GM18520 (cell line): Measurements from ENCODE around the gene KIF13A.
"Not testable (repeated sequence)": the region's sequence is repeated elsewhere in the genome, so short reads cannot be mapped to it uniquely, and the experiment has no call there.

Experiments
- ATAC-seq: cut with Tn5 transposase; IDR thresholded peaks from one replicate; pipeline ENCODE4 v1.9.1; 2021; ENCODE audit not compliant: unreplicated experiment

Gene KIF13A

DNA sequence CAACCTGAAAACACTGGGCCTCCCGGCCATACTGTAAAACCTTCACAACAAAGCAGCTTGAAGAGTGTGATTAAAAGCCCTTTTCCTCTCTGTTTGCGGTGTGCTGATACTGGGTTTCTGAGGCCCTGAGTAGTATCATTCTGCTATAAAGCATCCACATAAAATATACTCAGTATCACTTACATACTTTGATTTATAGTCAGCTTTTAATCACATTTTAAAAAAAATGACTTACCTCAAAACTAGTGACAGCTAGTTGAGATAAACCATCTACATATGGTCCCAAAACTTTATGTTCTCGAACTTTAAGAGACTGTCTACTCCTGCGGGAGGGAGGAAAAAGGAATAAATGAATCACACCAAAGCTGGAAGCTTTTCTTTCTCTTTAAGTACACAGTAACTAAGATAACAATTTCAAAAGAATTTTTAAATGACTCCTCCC lies 135.7 kb downstream of the KIF13A start:
- ATAC-seq = no peak

DNA sequence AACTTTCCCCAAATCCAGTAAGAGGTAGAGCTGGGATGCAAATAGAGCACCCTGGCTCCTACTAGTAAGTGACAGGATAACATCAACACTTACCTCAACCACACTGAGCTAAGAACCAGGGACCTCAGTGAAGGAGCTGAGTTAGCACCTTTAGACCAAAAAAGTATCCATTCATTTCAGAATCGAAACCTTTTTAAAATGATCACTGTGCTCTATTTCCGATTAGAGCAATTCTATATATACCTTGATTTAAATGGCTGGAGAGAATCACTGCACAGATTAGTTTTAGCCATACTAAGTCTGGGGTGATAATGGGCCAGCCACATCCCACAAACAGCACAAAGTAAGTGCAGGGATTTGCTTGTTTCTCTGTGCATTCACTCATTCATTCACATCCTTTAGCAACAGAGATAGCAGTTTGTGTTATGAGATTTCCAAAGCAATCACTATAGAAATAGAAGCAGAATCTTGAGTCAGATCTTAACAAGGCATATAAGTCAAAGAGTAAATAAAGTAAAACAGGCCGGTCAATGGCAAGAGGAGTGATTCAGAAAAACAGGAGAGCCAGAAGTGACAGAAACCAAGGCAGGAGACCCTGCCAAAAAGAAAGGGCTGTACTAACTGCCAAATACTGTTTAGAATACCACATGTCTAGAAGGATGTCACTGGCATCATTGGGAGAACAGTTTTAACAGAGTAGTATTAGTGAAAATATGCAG lies 136.3 kb downstream of the KIF13A start:
- ATAC-seq = peak; percentile 55

DNA sequence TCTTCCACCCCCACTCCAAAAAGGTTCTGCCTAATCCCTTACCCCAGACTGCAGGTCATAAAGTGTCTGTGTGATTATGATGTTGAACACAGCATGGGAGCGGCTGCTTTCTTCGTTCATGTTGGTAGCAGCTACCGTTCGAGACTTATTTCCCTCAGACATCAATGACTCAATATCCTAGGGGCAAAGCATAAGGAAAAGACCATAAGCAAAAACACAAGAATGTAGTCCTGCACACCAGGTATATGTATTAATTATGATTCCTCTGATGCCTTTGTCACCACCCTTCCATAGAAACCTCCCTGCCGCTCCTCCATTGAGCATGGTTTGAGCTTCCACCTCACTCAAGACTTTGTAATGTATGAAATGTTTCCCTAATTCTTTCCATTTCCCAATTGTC lies 137.2 kb downstream of the KIF13A start:
- no peak for ATAC-seq

DNA sequence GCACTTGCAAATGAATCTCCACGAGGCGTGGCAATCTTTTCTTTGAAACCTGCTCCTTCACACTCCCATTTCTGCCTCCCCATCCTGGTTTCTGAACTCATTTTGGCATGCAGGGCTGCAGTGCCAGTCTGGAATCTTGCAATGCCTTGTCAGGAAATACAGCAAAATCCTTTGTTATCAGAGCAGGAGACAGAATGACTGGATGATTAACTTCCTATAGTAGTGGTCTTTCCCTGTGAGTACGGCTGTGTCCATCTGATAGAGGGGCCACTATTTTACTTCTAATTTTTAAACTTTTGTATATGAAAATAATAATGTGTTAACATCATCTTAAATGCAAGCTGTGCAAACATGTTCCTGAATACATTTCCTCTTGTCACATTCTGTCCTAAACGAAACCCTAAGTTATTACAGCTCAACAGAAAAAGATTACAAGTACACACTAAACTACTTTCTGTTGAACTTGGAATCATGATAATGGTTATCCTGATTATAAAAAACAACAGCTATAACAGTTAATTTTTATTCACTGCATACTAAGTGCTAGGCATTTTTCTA lies 140.2 kb downstream of the KIF13A start:
- no peak for ATAC-seq

DNA sequence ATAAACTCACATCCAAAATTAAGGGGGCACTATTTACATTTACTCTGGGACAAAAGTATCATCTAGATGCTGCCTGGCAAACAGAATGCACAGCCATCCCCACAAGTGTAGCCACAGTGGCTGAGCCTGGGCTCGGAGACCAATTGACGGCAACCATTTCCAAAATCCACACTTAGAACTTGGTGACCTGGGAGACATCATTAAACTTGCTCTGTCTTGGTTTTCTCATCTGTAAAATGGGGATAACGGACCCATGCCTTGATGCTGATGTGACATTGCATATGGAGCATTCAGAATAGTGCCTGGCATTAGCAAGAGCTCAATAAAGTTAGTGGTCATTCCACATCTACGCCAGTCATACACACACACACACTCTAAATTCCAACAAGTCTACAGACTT lies 140.7 kb downstream of the KIF13A start:
- ATAC-seq = no peak

DNA sequence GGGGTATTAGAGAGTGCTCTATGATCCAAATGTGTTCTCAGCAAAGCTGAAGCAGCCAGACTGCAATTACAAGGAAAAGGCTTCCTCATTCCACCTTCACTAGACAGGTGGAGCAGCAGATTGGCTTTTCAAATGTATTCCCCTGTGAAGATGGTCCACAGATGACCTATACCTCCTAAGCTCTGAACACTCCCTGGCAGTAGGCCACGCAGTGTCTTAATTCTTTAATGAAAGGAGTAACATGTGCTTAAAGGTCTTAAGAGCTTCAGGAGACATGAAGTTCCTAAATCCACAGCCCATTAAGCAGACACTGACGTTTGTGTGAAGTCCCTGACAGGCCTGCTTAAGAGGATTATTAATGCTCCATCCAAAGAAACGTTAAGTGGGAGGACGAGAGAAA lies 141.8 kb downstream of the KIF13A start:
- ATAC-seq = no peak

DNA sequence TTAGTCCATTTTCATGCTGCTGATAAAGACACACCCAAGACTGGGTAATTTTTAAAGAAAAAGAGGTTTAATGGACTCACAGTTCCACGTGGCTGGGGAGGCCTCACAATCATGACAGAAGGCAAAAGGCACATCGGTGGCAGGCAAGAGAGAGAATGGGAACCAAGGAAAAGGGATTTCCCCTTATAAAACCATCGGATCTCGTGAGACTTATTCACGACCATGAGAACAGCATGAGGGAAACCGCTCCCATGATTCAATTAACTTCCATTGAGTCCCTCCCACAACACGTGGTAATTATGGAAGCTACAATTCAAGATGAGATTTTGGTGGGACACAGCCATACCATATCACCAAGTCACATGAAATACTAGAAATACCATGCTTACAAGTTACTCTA lies 142.5 kb downstream of the KIF13A start:
- not testable (repeated sequence) for ATAC-seq

DNA sequence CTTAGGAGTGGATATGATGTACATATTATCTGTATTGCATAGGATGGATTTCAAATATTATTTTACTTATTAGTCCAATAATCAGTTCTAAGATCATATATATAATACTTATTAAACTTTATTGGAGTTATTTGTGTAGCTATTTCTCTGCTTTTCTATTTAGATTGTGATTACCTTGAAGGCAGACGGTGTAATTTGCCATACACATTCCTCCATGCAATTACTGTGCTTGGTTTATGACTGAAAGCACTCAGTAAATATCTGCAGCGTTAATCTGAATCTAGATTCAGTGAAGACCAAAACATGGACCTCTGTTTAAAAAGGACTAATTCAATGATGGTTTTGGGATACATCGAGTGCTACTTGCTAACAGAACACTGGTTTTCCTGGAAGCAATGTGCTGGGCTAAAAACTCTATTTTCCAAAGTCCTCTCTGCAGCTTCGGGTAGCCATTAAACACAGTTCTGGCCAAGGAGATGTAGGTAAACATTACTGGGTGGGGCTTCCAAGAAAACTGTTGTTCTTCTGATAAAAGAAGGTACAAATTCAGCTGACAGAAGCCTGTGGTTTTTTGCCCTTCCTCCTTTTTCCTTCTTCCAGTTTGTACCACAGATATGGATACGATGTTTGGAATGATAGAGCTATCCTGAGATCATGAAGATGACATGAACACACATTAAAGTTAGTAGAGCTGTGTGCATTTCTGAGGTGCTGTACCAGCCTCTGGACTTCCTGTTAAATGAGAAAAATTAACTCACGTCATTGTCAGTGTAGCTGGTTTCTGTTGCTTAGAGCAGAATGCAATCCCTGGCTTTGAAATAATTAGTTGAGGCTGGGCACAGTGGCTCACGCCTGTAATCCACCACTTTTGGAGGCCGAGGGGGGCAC lies 144.3 kb downstream of the KIF13A start:
- no peak for ATAC-seq

DNA sequence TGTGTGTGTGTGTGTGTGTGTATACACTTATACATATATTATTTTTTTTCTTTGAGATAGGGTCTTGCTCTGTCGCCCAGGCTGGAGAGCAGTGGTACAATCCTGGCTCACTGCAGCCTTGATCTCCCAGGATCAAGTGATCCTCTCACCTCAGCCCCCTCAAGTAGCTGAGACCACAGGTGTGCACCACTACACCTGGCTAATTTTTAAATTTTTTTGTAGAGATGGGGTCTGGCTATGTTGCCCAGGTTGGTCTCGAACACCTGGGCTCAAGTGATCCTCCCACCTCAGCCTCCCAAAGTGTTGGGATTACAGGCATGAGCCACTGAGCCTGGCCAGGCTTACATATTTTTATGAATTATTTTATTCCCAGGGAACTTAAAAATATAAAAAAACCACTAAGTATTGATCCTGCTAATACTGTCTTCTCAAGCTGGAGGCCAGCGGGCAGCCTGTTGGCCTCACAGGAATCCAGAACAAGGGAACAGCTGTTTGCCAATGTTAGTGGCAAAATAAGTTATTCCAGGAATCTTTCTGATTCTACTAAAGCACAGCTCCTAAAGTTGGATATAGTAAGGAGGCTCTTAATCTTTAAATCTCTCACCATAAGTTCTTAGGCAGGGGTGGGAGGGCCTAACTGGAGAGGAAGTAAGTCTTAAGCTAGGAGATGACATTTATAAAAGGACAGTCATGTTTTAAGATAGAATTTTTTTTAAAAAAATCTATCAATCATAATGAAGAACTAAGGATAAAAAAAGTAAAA lies 145.2 kb downstream of the KIF13A start:
- ATAC-seq = no peak

DNA sequence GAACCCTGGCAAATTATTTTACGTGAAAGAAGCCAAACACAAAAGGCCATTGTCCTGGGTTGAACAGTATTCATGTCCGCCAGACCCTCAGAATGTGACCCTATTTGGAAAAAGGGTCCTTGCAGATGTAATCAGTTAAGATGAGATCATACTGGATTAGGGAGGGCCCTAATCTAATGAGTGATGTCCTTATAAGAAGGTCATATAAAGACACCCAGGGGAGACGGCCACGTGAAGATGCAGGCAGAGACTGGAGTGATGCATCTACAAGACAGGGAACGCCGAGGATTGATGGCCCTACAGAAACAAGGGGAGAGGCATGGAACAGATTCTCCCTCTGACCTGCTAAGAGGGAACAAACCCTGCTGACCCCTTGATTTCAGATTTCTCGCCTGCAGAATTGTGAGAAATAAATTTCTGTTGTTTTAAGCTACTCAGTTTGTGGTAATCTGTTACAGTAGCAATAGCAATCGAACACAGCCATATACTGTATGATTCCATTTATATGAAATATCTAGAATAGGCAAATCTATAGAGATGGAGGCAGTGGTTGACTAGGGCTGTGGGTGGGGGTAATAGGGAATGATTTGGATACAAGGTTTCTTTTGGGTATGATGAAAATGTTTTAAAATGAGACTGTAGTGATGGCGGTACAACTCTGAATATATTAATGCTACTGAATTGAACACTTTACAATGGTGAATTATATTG lies 147.8 kb downstream of the KIF13A start:
- ATAC-seq = no peak

DNA sequence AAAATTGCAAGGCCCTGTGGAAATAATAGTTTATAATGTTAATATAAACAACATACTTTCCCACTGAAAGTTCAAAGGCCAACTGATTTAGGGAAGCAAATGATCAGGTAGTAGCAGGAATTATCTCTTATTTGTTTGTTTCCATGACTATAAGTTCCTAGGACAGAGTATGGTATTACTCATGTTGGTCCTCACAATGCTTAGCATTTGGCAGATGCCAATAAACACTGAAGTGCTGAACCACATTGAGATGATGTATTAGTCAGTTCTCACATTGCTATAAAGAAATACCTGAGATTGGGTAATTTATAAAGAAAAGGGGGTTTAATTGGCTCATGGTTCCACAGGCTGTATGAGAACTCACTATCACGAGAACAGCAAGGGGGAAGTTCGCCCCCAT lies 151.1 kb downstream of the KIF13A start:
- ATAC-seq = no peak

DNA sequence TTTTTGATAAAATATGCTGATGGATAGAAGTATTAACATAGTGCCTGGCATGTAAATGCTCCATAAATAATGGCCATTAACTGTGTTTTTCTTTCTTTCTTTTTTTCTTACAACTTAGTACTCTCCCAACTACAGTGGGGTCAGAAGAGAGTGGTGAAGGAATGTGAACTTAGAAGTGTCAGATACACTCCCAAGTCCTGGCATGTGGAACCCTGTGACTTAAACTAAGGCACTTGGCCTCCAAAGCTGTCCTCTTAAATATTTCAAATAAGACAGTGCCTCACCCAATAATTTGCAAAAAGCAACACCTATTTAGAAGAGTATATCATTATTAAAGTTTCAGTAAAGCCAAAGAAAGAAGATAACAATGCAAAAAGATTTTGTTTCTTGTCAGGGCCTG lies 151.7 kb downstream of the KIF13A start:
- no peak for ATAC-seq

DNA sequence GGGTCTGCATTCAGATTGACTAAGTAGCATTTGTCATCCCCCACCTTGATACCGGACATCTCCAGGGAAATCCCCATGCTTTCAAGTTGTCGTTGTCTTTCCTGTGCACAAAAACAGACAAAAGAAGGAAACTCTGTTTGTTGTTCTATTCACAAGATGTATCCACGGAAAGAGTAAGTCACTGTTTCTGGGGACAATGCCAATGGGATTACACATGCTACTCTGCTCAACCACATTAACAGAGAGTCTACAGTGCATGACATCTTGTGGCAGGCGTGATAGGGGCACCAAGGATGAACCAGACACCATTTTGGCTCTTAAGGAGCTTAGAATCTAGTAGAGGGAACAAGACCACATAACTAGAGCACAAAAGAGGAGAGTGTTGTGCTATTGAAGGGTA lies 156.3 kb downstream of the KIF13A start:
- ATAC-seq = no peak

DNA sequence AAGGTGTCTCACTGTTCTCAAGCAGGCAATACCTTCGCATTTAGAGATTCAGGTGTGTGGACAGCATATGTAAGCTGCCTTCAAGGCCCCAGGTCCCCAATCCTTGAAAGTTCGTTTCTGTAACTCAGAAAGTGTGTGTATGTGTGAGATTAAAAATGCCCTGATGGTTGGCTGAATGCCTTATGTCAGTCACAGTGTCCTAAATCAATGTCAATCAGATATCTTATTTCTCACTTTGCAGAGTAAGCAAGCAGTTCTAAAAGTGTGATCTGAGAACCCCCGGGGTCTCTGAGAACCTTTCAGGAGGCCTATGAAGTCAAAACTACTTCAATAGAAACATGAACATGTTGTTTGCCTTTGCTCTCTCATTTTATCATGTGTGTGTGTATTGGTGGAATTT lies 157.5 kb downstream of the KIF13A start:
- no peak for ATAC-seq

DNA sequence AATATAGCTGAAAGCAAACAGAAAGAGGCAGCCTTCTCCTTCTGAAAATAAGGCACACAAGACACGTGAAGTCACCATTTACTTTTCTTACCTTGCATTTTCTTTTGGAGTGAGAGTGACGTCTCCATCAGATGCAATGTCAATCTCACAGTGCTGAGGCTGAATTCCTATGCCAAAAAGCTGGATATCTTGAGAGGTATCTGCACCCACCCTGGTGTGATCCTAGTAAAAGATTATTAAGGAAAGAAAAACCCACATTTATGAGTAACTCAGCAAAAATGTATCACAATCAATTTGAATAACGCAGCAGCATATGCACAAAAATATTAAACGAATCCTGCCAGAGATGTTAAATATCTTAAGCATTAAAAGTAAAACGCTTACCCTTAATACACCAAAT lies 159.3 kb downstream of the KIF13A start:
- ATAC-seq = no peak

DNA sequence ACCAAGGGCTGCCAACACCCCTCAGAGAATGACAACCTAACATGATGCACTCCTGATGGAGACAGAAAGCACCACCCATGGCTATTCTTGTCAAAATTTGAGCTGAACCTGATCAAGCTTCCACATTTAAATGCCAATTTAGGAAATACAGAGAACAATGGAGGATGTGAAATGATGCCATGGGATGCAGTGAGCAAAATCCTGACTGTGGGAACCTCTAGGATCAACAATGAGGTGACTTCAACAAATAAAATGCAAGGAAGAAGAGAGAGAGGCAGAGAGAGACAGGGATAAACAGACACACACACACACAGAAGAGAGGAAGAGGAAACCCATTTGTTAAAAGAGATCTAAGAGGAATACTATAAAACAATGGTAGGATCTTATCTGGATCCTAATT lies 161.1 kb downstream of the KIF13A start:
- ATAC-seq = no peak

DNA sequence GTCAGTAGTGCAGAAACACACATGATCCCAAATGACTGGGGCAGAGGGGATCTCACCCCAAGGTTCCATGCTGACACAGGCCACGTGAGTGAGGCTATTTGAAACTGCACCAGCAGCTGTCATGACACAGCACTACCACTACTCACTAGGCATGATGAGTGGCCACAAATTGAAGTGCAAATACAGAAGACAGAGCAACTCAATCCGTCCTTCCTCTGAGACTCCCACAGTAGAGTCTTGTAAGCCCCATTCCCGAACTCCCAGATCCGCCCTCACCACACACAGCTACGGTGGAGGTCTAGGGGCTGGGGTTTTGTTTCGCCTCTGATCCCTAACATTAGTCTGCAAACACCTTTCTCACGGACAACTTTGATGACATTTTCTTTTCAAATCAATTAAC lies 167.4 kb downstream of the KIF13A start:
- no peak for ATAC-seq

DNA sequence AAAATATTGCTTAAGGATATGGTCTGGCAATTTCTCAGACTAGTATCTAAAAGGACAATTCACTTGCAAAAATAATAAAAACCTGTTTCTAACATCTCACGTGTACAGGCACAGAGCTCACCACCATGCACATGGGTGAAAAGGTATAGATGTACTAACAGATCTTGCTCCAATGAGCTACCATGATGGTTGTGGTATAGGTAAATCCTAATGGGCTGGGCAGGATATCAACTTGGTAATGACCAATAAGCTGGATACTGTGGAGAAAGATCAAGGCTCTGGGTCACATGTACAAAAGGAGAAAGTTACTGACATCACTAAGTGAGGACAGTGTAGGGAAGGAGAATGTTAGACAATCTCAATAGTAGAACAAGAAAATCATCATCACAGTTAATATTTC lies 169.7 kb downstream of the KIF13A start:
- no peak for ATAC-seq

DNA sequence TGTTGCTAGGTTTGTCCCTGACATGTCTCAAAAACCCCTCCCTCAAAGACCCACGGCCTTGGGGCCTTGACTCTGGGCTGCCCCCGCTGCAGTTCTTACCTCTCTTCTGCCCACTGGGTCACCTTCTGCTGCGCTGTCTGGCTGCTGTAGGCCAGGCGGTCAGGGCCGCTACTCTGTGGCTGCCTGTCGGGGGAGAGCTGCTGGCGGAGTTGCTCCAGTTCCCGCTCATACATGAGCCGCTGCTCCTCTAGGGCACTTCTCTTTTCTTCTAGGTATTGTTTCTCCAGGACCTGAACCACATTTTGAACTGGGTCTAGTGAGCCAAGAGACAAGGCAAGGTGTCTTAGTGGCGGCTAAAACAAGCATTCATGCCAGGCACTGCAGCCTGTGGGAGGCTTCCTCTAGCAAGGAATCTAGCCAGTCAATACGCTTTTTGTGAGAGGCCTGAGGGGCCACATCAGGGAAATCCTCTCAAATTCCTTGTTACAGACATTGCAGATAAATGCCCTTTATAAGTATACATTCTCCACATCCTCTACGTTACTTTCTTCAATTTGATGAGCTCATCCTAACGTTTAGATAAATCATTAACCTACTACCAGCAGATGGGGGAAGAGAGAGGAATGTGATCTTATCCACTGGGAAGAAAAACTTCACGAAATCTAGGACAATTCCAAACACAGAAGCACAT lies 170.4 kb downstream of the KIF13A start:
- ATAC-seq = no peak

DNA sequence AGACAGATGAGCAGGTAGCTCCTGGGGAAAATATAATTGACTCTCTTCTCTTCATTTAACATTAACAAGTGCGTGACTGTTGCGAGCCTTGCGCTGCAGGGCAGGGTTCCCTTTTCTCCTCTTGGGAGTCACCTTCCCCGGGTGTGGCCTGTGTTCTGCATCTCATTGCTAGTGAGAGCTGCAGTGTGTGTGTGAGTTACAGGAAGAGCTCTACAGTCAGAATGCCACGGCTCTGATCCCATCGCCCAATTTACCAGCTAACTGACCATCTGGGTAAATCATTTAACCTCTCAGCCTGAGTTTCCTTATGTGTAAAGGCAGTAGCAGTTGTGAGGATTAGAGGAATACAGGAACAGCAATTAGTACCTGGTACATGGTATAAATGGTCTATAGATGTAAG lies 173.9 kb downstream of the KIF13A start:
- ATAC-seq = no peak
